ENCODE measurements around the gene PYHIN1. TPM values are rescaled to one million over a fixed set of nuclear protein-coding genes. Genes with fewer than 3 reads are reported as not detected.

Gene PYHIN1
- 37.8 TPM for polyA plus RNA-seq

GRCh38 chr1:158931055-158931737 lies at the start of gene PYHIN1:
PYHIN1 (plus strand) TSS chr1:158931552; CDS start chr1:158936911, 5,359 bp downstream.
- peaks cover 2 to 18% (median 6%) of the 10 kb centered on the region in 3 donors for H3K9me3 Mint-ChIP-seq

GRCh38 chr1:158893654-158894053 lies 37.7 kb upstream of the PYHIN1 start:
- Mint-ChIP-seq H3K27me3 (peaks cover 4% of the 10 kb centered on the region), H3K27ac (no peak overlapping the region), H3K4me1 (no peaks in the 10 kb centered on the region), H3K36me3 (peaks cover 5% of the 10 kb centered on the region), H3K4me3 (peak overlapping the region in 1 of 4 donors; percentile 52), H3K9me3 (peaks cover 2 to 11% (median 7%) of the 10 kb centered on the region in 3 donors)

More at GRCh38 chr1:158931055-158931737, at the start of gene PYHIN1:
- Mint-ChIP-seq H3K4me3 (peak within 1 kb of the TSS; percentile 87 to 95 (median 93)), H3K27ac (peak within 1 kb of the TSS; percentile 33 to 93 (median 46)), H3K4me1 (peaks cover 8 to 21% (median 20%) of the 10 kb centered on the region in 3 donors), H3K27me3 (no peaks in the 10 kb centered on the region), H3K36me3 (peaks cover 2% of the 10 kb centered on the region)

- Mint-ChIP-seq H3K27me3 (peaks cover 7% of the 10 kb centered on the region), H3K4me1 (no peaks in the 10 kb centered on the region)
These were observed 32.6 kb upstream of the PYHIN1 start for GRCh38 chr1:158898722-158899121.

DNA sequence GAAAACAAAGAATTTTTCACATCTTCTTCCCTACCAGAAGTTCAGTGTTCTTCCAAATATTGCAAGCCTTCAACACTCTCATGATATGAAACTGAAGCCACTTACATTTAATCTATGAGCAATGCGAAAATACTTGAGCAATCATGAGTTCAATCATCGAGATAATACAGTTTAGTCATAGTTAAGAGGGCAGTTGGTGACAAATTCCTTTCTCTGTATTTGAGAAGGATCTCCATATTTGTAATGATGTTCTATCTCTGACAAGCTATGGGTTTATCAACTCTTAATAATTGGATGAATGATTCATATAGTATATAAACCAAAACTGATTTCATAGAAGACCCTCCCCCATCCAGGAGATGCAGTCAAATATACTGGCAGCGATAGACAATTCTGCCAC lies 29.7 kb upstream of the PYHIN1 start:
- Mint-ChIP-seq H3K4me3 (no peak overlapping the region), H3K36me3 (peaks cover 8% of the 10 kb centered on the region), H3K9me3 (no peaks in the 10 kb centered on the region), H3K27ac (no peak overlapping the region), H3K4me1 (no peaks in the 10 kb centered on the region), H3K27me3 (peaks cover 14% of the 10 kb centered on the region)

More at GRCh38 chr1:158898722-158899121, 32.6 kb upstream of the PYHIN1 start:
- peaks cover 8% of the 10 kb centered on the region for H3K36me3 Mint-ChIP-seq
- peaks cover 2 to 10% (median 4%) of the 10 kb centered on the region in 3 donors for H3K9me3 Mint-ChIP-seq
- no peak overlapping the region for H3K27ac Mint-ChIP-seq
- no peak overlapping the region for H3K4me3 Mint-ChIP-seq

GRCh38 chr1:158916085-158916484 lies 15.3 kb upstream of the PYHIN1 start:
- Mint-ChIP-seq H3K27me3 (peaks cover 1% of the 10 kb centered on the region), H3K9me3 (peaks cover 17 to 40% (median 18%) of the 10 kb centered on the region in 3 donors), H3K4me3 (no peak overlapping the region), H3K27ac (no peak overlapping the region), H3K36me3 (peaks cover 8% of the 10 kb centered on the region), H3K4me1 (no peaks in the 10 kb centered on the region)

DNA sequence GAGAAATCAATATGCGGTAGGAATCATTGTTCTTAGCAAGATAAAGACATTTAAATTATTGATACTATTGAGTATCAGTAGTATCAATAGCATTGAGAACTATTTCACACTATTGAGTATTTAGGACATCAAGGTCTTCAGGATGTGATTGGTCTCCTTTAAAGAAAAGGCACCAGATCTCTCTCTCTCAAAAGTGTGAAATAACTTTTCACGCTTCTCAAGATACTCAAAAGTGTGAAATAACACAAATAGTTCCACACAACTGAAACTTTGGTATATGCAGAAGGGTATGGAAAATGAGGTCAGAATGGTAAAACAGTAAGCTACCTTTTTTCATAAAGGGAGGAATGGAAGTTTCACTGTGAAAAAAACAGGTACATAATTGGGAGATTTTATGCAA lies 6.7 kb upstream of the PYHIN1 start:
- Mint-ChIP-seq H3K9me3 (peaks cover 7 to 29% (median 12%) of the 10 kb centered on the region in 3 donors), H3K4me3 (peak overlapping the region in 1 of 4 donors; percentile 9), H3K4me1 (no peaks in the 10 kb centered on the region), H3K27me3 (peaks cover 2% of the 10 kb centered on the region), H3K36me3 (peaks cover 4% of the 10 kb centered on the region), H3K27ac (no peak overlapping the region)

DNA sequence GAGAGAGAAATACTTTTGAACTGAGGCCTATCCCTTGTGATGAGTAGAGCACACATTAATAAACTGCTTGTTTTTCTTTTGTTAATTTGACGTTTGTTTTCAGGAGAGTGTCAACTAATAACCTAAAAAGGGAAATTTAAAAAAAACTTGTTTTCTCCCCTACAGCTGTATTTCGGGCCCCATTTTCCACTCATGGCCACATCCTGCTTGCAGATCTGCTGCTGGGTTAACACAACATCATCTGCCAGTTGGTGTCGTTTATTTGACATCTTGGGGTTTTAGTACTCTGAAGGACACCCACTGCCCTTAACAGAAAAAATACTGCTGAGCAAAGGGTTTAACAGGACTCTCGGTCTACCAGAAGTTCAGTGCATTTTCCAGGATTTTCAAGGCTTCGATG lies 848 bp upstream of the PYHIN1 start:
- H3K36me3 Mint-ChIP-seq, result peaks cover 2% of the 10 kb centered on the region
- peak overlapping the region in 2 of 3 donors; percentile 41 to 71 for H3K27ac Mint-ChIP-seq
- H3K9me3 Mint-ChIP-seq, result peaks cover 2 to 21% (median 6%) of the 10 kb centered on the region in 3 donors
- H3K27me3 Mint-ChIP-seq, result no peaks in the 10 kb centered on the region
- peak overlapping the region in 3 of 4 donors; percentile 51 to 93 (median 76) for H3K4me3 Mint-ChIP-seq
- H3K4me1 Mint-ChIP-seq, result peaks cover 8 to 20% (median 18%) of the 10 kb centered on the region in 3 donors

DNA sequence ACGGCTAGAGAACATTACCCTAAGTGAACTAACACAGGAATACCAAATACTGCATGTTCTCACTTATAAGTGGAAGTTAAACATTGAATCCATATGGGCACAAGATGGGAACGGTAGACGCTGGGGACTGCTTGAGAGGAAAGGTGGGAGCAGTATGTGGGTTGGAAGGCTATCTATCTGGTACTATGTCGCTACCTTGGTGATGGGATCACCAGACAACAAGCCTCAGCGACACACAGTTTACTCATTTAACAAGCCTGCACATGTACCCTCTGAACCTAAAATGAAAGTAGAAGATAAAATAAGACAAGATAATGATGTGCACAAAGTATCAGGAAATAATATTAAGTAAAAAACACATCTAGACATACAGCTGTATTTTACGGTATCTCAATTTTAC lies 819 bp downstream of the PYHIN1 start:
- Mint-ChIP-seq H3K4me3 (peak overlapping the region; percentile 87 to 95 (median 93)), H3K27ac (peak overlapping the region in 2 of 3 donors; percentile 33 to 93), H3K9me3 (peaks cover 2 to 11% (median 4%) of the 10 kb centered on the region in 3 donors), H3K4me1 (peaks cover 8 to 21% (median 20%) of the 10 kb centered on the region in 3 donors), H3K36me3 (no peaks in the 10 kb centered on the region), H3K27me3 (no peaks in the 10 kb centered on the region)

DNA sequence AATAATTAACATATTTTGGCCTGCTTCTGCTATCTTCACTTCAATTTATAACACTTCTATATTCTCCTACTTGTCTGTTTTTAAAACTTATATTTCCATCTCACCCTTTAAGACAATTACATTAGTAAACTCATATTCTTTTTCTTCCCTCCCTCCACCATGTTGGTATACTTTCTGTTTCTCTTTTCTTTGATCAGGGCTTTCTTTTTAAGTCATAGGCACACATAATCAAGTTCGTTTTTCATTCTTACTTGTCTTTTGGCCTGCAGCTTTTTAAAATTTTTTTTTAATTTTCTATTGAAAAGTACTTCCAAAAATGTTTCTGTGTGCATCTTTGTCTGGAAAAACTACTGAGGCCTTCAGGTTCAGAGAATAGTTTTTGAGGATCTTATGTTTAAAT lies 2.3 kb downstream of the PYHIN1 start:
- peaks cover 8 to 21% (median 20%) of the 10 kb centered on the region in 3 donors for H3K4me1 Mint-ChIP-seq
- H3K27ac Mint-ChIP-seq, result peak overlapping the region in 1 of 3 donors; percentile 22

DNA sequence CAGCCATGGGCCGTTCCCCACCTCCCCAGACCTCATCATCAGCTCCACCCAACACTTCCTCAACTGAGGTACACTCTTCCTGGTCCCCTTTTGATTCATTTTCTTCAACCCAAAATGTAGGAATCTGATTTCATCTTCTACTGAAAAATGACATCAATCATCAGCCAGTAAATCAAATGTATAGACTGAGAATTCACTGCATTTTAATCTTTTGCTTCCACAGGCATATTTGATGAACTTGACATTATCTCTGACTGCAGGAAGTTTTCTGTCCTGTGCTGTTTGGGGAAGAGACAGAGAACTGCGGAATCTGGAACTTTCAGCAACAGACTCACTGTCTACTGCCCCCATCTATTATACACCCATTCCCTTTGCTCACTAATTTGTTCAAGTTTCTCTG lies 7.8 kb downstream of the PYHIN1 start:
- Mint-ChIP-seq H3K27me3 (no peaks in the 10 kb centered on the region), H3K27ac (no peak overlapping the region), H3K4me3 (no peak overlapping the region), H3K36me3 (no peaks in the 10 kb centered on the region), H3K9me3 (peaks cover 0 to 4% (median 3%) of the 10 kb centered on the region in 3 donors), H3K4me1 (peaks cover 2 to 10% (median 6%) of the 10 kb centered on the region in 3 donors)

More for the DNA sequence above, 2.3 kb downstream of the PYHIN1 start:
- peak overlapping the region; percentile 75 to 88 (median 81) for H3K4me3 Mint-ChIP-seq
- H3K36me3 Mint-ChIP-seq, result no peaks in the 10 kb centered on the region
- H3K9me3 Mint-ChIP-seq, result peaks cover 0 to 7% (median 4%) of the 10 kb centered on the region in 3 donors
- no peaks in the 10 kb centered on the region for H3K27me3 Mint-ChIP-seq

GRCh38 chr1:158941317-158941716 lies 10.0 kb downstream of the PYHIN1 start:
- Mint-ChIP-seq H3K27ac (no peak overlapping the region), H3K4me1 (peaks cover 0 to 1% (median 0%) of the 10 kb centered on the region in 3 donors), H3K4me3 (no peak overlapping the region), H3K36me3 (peaks cover 3% of the 10 kb centered on the region), H3K9me3 (peaks cover 0 to 2% (median 0%) of the 10 kb centered on the region in 3 donors), H3K27me3 (no peaks in the 10 kb centered on the region)

DNA sequence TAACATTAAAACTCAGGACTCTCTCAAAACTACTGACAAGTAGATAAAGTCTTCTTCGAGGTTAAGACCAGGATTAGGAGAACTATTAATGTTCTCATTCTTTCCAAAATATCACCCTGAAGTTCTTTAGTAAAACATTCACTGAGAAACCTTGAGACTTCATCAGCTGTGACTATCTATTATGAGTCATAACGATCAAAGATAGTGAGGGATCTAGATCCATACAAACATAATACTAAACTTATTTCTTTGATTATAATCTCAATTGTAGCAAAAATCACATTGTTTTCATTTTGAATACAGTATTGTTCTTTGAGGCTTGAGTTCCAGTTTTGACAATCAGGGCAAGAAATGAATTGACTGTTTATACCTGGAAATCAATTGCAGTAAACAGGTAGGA lies 11.1 kb downstream of the PYHIN1 start:
- Mint-ChIP-seq H3K27me3 (no peaks in the 10 kb centered on the region), H3K27ac (no peak overlapping the region), H3K4me3 (no peak overlapping the region), H3K36me3 (peaks cover 3% of the 10 kb centered on the region), H3K9me3 (peaks cover 0 to 2% (median 0%) of the 10 kb centered on the region in 3 donors), H3K4me1 (peaks cover 0 to 1% (median 0%) of the 10 kb centered on the region in 3 donors)

GRCh38 chr1:158943059-158943458 lies 11.7 kb downstream of the PYHIN1 start:
- Mint-ChIP-seq H3K4me3 (no peak overlapping the region), H3K9me3 (no peaks in the 10 kb centered on the region), H3K27me3 (no peaks in the 10 kb centered on the region), H3K4me1 (peaks cover 0 to 1% (median 0%) of the 10 kb centered on the region in 3 donors), H3K36me3 (peaks cover 3% of the 10 kb centered on the region), H3K27ac (no peak overlapping the region)

GRCh38 chr1:158945061-158945460 lies 13.7 kb downstream of the PYHIN1 start:
- H3K27ac Mint-ChIP-seq, result no peak overlapping the region
- H3K9me3 Mint-ChIP-seq, result no peaks in the 10 kb centered on the region
- H3K4me3 Mint-ChIP-seq, result no peak overlapping the region
- peaks cover 0 to 4% (median 3%) of the 10 kb centered on the region in 3 donors for H3K4me1 Mint-ChIP-seq
- no peaks in the 10 kb centered on the region for H3K27me3 Mint-ChIP-seq
- H3K36me3 Mint-ChIP-seq, result peaks cover 3% of the 10 kb centered on the region

- H3K4me1 Mint-ChIP-seq, result peaks cover 9 to 13% (median 13%) of the 10 kb centered on the region in 3 donors
These were observed 15.4 kb downstream of the PYHIN1 start for GRCh38 chr1:158946785-158947184.

More at GRCh38 chr1:158946785-158947184, 15.4 kb downstream of the PYHIN1 start:
- Mint-ChIP-seq H3K9me3 (no peaks in the 10 kb centered on the region), H3K27ac (no peak overlapping the region), H3K27me3 (no peaks in the 10 kb centered on the region), H3K4me3 (no peak overlapping the region), H3K36me3 (peaks cover 3% of the 10 kb centered on the region)

Measured in IgD-negative memory B cell (primary cell).